Measurements from ENCODE around the gene AP2A1.
"Not testable (repeated sequence)": the region's sequence is repeated elsewhere in the genome, so short reads cannot be mapped to it uniquely, and the experiment has no call there.

The AP2A1 gene

DNA sequence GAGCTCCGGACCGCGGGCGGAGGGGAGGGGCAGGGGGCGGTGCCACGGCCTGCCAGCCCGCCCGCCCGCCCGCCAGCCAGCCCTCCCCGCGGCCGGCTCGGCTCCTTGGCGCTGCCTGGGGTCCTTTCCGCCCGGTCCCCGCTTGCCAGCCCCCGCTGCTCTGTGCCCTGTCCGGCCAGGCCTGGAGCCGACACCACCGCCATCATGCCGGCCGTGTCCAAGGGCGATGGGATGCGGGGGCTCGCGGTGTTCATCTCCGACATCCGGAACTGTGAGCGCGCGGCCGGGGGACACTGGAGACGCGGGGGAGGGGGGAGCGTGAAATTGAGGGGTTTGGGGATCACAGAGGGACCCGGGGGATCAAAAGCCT lies at the start of gene AP2A1:
Gene AP2A1 (plus strand): TSS at position 72 of the 370 bp plus-strand sequence. CDS start 133 bp downstream, at position 205.
- Histone ChIP-seq H3K27me3 (ENCODE audit: control insufficient read depth in 1 of 2, insufficient read depth in 2 of 2, low read length in 2 of 2) (no peaks in the 10 kb centered on the region), H3K36me3 (ENCODE audit: insufficient read depth, low read length) (no peaks in the 10 kb centered on the region), H3K9me3 (ENCODE audit: low read length) (no peaks in the 10 kb centered on the region), H3K4me3 (ENCODE audit: low read depth in 1 of 2, low read length in 2 of 2) (peak within 1 kb of the TSS; percentile 75 to 98), H3K9ac (ENCODE audit: low read length) (peak within 1 kb of the TSS; percentile 95), H3K27ac (ENCODE audit: low read depth, low read length) (peak within 1 kb of the TSS; percentile 79), H3K4me1 (ENCODE audit: insufficient read depth, low read length) (peaks cover 27% of the 10 kb centered on the region)

GRCh38 chr19:49718511-49718910 lies 48.3 kb upstream of the AP2A1 start:
- no peak overlapping the region for H3K9ac ChIP-seq (ENCODE audit: low read length)
- H3K27ac ChIP-seq (ENCODE audit: low read depth, low read length), result no peak overlapping the region
- H3K4me3 ChIP-seq (ENCODE audit: low read depth in 1 of 2, low read length in 2 of 2), result no peak overlapping the region
- no peaks in the 10 kb centered on the region for H3K9me3 ChIP-seq (ENCODE audit: low read length)
- no peaks in the 10 kb centered on the region for H3K4me1 ChIP-seq (ENCODE audit: insufficient read depth, low read length)
- no peaks in the 10 kb centered on the region for H3K36me3 ChIP-seq (ENCODE audit: insufficient read depth, low read length)
- no peaks in the 10 kb centered on the region for H3K27me3 ChIP-seq (ENCODE audit: control insufficient read depth in 1 of 2, insufficient read depth in 2 of 2, low read length in 2 of 2)

DNA sequence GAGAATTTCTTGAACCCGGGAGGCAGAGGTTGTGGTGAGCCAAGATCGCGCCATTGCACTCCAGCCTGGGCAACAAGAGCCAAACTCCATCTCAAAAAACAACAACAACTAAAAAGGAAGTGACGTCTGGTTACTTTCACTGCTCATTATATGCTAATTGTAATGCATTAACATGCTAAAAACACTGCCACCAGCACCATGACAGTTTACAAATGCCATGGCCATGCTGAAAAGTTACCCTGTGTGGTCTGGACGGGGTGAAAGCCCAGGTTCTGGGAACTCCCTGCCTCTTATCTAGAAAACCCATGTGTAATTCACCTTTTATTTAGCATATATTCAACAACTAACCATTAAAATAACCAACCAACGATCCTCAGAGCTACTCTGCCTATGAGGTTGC lies 47.8 kb upstream of the AP2A1 start:
- H3K36me3 ChIP-seq (ENCODE audit: insufficient read depth, low read length), result no peaks in the 10 kb centered on the region
- no peak overlapping the region for H3K4me3 ChIP-seq (ENCODE audit: low read depth in 1 of 2, low read length in 2 of 2)
- H3K9me3 ChIP-seq (ENCODE audit: low read length), result no peaks in the 10 kb centered on the region
- no peak overlapping the region for H3K9ac ChIP-seq (ENCODE audit: low read length)
- H3K4me1 ChIP-seq (ENCODE audit: insufficient read depth, low read length), result no peaks in the 10 kb centered on the region
- no peaks in the 10 kb centered on the region for H3K27me3 ChIP-seq (ENCODE audit: control insufficient read depth in 1 of 2, insufficient read depth in 2 of 2, low read length in 2 of 2)
- H3K27ac ChIP-seq (ENCODE audit: low read depth, low read length), result no peak overlapping the region

DNA sequence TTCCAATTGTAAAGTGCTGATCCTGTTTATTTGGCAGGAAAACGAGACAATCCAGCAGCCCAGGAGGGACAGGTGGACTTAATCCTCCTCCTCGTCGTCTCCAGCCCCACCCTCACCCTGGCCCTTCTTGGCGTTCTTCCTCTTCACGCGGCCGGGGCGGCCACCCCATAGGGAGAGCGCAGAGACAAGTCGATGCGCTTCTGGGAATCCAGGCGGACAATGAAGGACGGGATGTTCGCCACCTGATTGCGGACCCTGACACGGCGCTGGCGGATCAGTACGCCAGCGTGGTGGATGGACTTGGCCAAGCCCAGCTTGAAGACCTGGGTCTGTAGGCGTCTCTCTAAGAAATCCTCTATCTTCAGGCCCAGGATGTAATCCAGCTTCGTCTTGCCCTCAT lies 47.4 kb upstream of the AP2A1 start:
- H3K4me1 ChIP-seq (ENCODE audit: insufficient read depth, low read length); H3K9me3 ChIP-seq (ENCODE audit: low read length); H3K36me3 ChIP-seq (ENCODE audit: insufficient read depth, low read length); H3K27me3 ChIP-seq (ENCODE audit: control insufficient read depth in 1 of 2, insufficient read depth in 2 of 2, low read length in 2 of 2); H3K4me3 ChIP-seq (ENCODE audit: low read depth in 1 of 2, low read length in 2 of 2); H3K27ac ChIP-seq (ENCODE audit: low read depth, low read length); H3K9ac ChIP-seq (ENCODE audit: low read length): not testable (repeated sequence)

- no peaks in the 10 kb centered on the region for H3K27me3 ChIP-seq (ENCODE audit: control insufficient read depth in 1 of 2, insufficient read depth in 2 of 2, low read length in 2 of 2)
- no peak overlapping the region for H3K9ac ChIP-seq (ENCODE audit: low read length)
- no peaks in the 10 kb centered on the region for H3K36me3 ChIP-seq (ENCODE audit: insufficient read depth, low read length)
- H3K4me3 ChIP-seq (ENCODE audit: low read depth in 1 of 2, low read length in 2 of 2), result no peak overlapping the region
- no peak overlapping the region for H3K27ac ChIP-seq (ENCODE audit: low read depth, low read length)
- H3K9me3 ChIP-seq (ENCODE audit: low read length), result no peaks in the 10 kb centered on the region
- H3K4me1 ChIP-seq (ENCODE audit: insufficient read depth, low read length), result no peaks in the 10 kb centered on the region
These were observed 39.4 kb upstream of the AP2A1 start for GRCh38 chr19:49727217-49728030.

- Histone ChIP-seq H3K27me3 (ENCODE audit: control insufficient read depth in 1 of 2, insufficient read depth in 2 of 2, low read length in 2 of 2) (no peaks in the 10 kb centered on the region), H3K36me3 (ENCODE audit: insufficient read depth, low read length) (no peaks in the 10 kb centered on the region), H3K4me1 (ENCODE audit: insufficient read depth, low read length) (no peaks in the 10 kb centered on the region), H3K27ac (ENCODE audit: low read depth, low read length) (no peak overlapping the region), H3K9me3 (ENCODE audit: low read length) (no peaks in the 10 kb centered on the region), H3K4me3 (ENCODE audit: low read depth in 1 of 2, low read length in 2 of 2) (no peak overlapping the region), H3K9ac (ENCODE audit: low read length) (no peak overlapping the region)
These were observed 36.6 kb upstream of the AP2A1 start for GRCh38 chr19:49730166-49730565.

DNA sequence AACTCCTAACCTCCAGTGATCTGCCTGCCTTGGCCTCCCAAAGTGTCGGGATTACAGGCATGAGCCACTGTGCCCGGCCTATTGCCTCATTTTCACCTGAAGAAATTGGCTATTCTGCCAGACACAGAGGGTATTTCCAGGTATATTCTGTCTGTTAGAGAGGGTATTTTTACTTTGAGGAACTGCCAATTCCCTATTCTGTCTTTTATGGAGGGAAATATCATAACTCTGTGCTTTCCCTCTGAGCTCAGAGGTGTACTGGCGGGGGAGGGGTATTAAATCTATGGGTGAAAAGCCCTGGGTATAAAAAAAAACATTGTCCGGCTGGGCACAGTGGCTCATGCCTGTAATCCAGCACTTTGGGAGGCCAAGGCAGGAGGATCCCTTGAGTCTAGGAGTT lies 28.5 kb upstream of the AP2A1 start:
- no peak overlapping the region for H3K9ac ChIP-seq (ENCODE audit: low read length)
- H3K36me3 ChIP-seq (ENCODE audit: insufficient read depth, low read length), result no peaks in the 10 kb centered on the region
- no peak overlapping the region for H3K4me3 ChIP-seq (ENCODE audit: low read depth in 1 of 2, low read length in 2 of 2)
- no peaks in the 10 kb centered on the region for H3K4me1 ChIP-seq (ENCODE audit: insufficient read depth, low read length)
- no peaks in the 10 kb centered on the region for H3K9me3 ChIP-seq (ENCODE audit: low read length)
- H3K27me3 ChIP-seq (ENCODE audit: control insufficient read depth in 1 of 2, insufficient read depth in 2 of 2, low read length in 2 of 2), result no peaks in the 10 kb centered on the region
- no peak overlapping the region for H3K27ac ChIP-seq (ENCODE audit: low read depth, low read length)

- H3K9ac ChIP-seq (ENCODE audit: low read length), result no peak overlapping the region
- H3K27me3 ChIP-seq (ENCODE audit: control insufficient read depth in 1 of 2, insufficient read depth in 2 of 2, low read length in 2 of 2), result no peaks in the 10 kb centered on the region
- H3K27ac ChIP-seq (ENCODE audit: low read depth, low read length), result no peak overlapping the region
- H3K36me3 ChIP-seq (ENCODE audit: insufficient read depth, low read length), result no peaks in the 10 kb centered on the region
- no peaks in the 10 kb centered on the region for H3K4me1 ChIP-seq (ENCODE audit: insufficient read depth, low read length)
- no peaks in the 10 kb centered on the region for H3K9me3 ChIP-seq (ENCODE audit: low read length)
- no peak overlapping the region for H3K4me3 ChIP-seq (ENCODE audit: low read depth in 1 of 2, low read length in 2 of 2)
These were observed 27.7 kb upstream of the AP2A1 start for GRCh38 chr19:49739098-49739497.

DNA sequence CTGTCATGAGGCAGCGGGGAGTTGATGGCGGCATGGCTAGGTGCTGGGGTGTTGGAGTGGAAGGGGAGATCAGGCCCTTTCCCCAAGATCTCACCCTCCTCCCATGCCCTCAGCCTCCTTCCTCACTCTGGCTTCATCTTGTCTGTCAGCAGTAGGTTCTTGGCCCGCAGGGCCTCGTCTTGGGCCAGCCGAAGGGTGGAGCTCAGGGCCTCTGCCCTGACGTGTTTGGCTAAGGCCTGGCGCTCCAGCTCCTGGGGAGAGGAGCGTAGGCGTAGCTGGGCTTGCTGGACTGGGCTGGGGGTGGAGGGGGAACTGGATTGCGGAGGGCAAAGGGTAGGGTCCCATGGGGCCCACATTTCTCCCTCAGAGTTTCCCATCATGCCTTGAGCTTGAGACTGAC lies 26.9 kb upstream of the AP2A1 start:
- no peaks in the 10 kb centered on the region for H3K36me3 ChIP-seq (ENCODE audit: insufficient read depth, low read length)

DNA sequence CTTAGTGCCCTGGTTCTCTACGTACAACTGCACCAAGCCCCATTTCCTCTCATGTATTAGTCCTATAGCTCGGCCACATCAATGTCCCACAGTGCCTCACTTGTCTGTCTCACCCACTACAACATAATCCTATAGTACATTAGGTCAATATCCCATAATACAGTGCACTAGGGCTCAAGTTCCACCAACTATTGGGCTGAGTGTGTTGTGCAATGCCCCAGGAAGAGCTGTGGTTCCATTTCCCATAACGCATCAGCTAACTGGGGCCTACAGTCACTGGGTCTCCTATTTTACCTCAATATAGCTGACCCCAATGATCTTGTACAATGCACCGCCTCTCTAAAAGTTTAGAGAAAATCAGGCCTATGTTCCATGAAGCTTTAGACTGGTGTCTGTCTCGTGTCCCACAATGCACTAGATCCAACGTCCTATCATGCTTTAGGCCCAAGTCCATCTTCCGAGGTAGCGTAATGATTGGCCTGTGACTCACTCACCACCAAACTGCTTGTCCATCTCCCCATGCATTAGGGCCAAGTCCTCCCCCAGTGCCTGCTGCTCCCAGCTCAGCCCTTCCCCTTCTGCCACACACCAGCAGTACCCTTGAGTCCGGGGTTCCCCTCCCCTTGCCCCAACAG lies 25.5 kb upstream of the AP2A1 start:
- H3K36me3 ChIP-seq (ENCODE audit: insufficient read depth, low read length), result no peaks in the 10 kb centered on the region
- H3K4me1 ChIP-seq (ENCODE audit: insufficient read depth, low read length), result no peaks in the 10 kb centered on the region
- no peak overlapping the region for H3K27ac ChIP-seq (ENCODE audit: low read depth, low read length)
- no peak overlapping the region for H3K9ac ChIP-seq (ENCODE audit: low read length)
- no peak overlapping the region for H3K4me3 ChIP-seq (ENCODE audit: low read depth in 1 of 2, low read length in 2 of 2)
- no peaks in the 10 kb centered on the region for H3K9me3 ChIP-seq (ENCODE audit: low read length)
- H3K27me3 ChIP-seq (ENCODE audit: control insufficient read depth in 1 of 2, insufficient read depth in 2 of 2, low read length in 2 of 2), result no peaks in the 10 kb centered on the region

More for the DNA sequence above, 26.9 kb upstream of the AP2A1 start:
- Histone ChIP-seq H3K27ac (ENCODE audit: low read depth, low read length) (no peak overlapping the region), H3K27me3 (ENCODE audit: control insufficient read depth in 1 of 2, insufficient read depth in 2 of 2, low read length in 2 of 2) (no peaks in the 10 kb centered on the region), H3K9ac (ENCODE audit: low read length) (no peak overlapping the region), H3K9me3 (ENCODE audit: low read length) (no peaks in the 10 kb centered on the region), H3K4me3 (ENCODE audit: low read depth in 1 of 2, low read length in 2 of 2) (no peak overlapping the region), H3K4me1 (ENCODE audit: insufficient read depth, low read length) (no peaks in the 10 kb centered on the region)

DNA sequence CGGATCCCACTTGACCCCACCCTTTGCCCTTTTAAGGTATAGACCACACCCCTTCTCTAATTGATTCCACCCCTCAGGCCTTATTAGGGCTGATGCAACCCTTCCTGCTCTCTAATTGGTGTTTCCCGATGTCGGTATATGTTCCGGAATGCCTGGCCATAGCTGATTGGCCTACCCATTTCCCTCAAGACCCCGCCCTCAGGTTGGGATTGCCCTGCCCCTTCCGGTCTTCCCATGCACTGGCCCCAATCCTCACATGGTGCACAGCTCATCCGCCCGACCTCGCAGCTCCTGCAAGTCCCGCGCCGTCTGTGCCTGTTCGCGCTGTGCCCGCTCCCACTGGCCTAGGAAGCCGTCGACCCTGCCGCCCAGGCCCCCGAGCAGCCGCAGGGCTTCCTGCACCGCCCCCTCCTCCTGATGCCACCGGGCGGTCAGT lies 21.8 kb upstream of the AP2A1 start:
- no peaks in the 10 kb centered on the region for H3K9me3 ChIP-seq (ENCODE audit: low read length)
- no peak overlapping the region for H3K9ac ChIP-seq (ENCODE audit: low read length)
- H3K36me3 ChIP-seq (ENCODE audit: insufficient read depth, low read length), result no peaks in the 10 kb centered on the region
- H3K4me3 ChIP-seq (ENCODE audit: low read depth in 1 of 2, low read length in 2 of 2), result no peak overlapping the region
- no peaks in the 10 kb centered on the region for H3K4me1 ChIP-seq (ENCODE audit: insufficient read depth, low read length)
- H3K27me3 ChIP-seq (ENCODE audit: control insufficient read depth in 1 of 2, insufficient read depth in 2 of 2, low read length in 2 of 2), result no peaks in the 10 kb centered on the region
- no peak overlapping the region for H3K27ac ChIP-seq (ENCODE audit: low read depth, low read length)
